DMS79 treated with DMSO at 0.1 percent for 48 hours (cell line): ENCODE results near the gene PCDH8.
"Not testable (repeated sequence)": the region's sequence is repeated elsewhere in the genome, so short reads cannot be mapped to it uniquely, and the experiment has no call there.

ENCODE experiments used
- DNase-seq: peaks from one replicate; lab custom pipeline; 2025; lab: John Stamatoyannopoulos, UW

PCDH8 gene

GRCh38 chr13:52817886-52818285 lies 30.6 kb downstream of the PCDH8 start:
- DNase-seq = not testable (repeated sequence)

- DNase-seq = no peak
Measured at GRCh38 chr13:52815330-52815729, 33.1 kb downstream of the PCDH8 start.

GRCh38 chr13:52812941-52813340 lies 35.5 kb downstream of the PCDH8 start:
- DNase-seq = no peak

GRCh38 chr13:52811841-52812240 lies 36.6 kb downstream of the PCDH8 start:
- DNase-seq = no peak

- DNase-seq = no peak
Measured at GRCh38 chr13:52810526-52810925, 37.9 kb downstream of the PCDH8 start.

- DNase-seq = no peak
Measured at GRCh38 chr13:52810011-52810410, 38.4 kb downstream of the PCDH8 start.

GRCh38 chr13:52809310-52809769 lies 39.1 kb downstream of the PCDH8 start:
- DNase-seq = peak; percentile 73

GRCh38 chr13:52808842-52809219 lies 39.6 kb downstream of the PCDH8 start:
- no peak for DNase-seq

- DNase-seq = no peak
Measured at GRCh38 chr13:52806029-52806428, 42.4 kb downstream of the PCDH8 start.

GRCh38 chr13:52804202-52804641 lies 44.2 kb downstream of the PCDH8 start:
- DNase-seq = no peak

GRCh38 chr13:52800856-52801255 lies 47.6 kb downstream of the PCDH8 start:
- DNase-seq = no peak

- DNase-seq = no peak
Measured at GRCh38 chr13:52798770-52799430, 49.5 kb downstream of the PCDH8 start.

- no peak for DNase-seq
Measured at GRCh38 chr13:52797176-52797575, 51.3 kb downstream of the PCDH8 start.

- DNase-seq = no peak
Measured at GRCh38 chr13:52794589-52794988, 53.9 kb downstream of the PCDH8 start.

- DNase-seq = no peak
Measured at GRCh38 chr13:52793515-52794061, 54.9 kb downstream of the PCDH8 start.
